ENCODE data around the gene PUM1. TPM values are rescaled to one million over a fixed set of nuclear protein-coding genes. Genes with fewer than 3 reads are reported as not detected.

The PUM1 gene
- total and polyA plus RNA-seq, 10 of the 15 experiments (the other 5 are each of a cell fraction or from before 2014, with no cell fraction given): 21.4 to 75.3 (median 42.4) TPM

- TF ChIP-seq SUZ12 (IDR thresholded peaks at IDR 0.05; ENCODE audit: unreplicated experiment) (no peak), RAD21 (IDR thresholded peaks at IDR 0.05; ENCODE audit: insufficient read depth, low read depth, low read length) (no peak), RBBP5 (conservative IDR thresholded peaks at IDR 0.05) (0 out of 2 replicates have a peak, but pooled peaks have one; percentile 40), PRDM15 (CRISPR knock-in tag; IDR thresholded peaks at IDR 0.05) (no peak), ESRRA (IDR thresholded peaks at IDR 0.05; ENCODE audit: low read length) (no peak), CHD1 (IDR thresholded peaks at IDR 0.05; ENCODE audit: low read depth, low read length) (no peak; the same call in 1 of the 2 replicates), MTA3 (IDR thresholded peaks at IDR 0.05; ENCODE audit: borderline replicate concordance, low read length) (no peak), KLF5 (IDR thresholded peaks at IDR 0.05; ENCODE audit: partially characterized antibody) (peak; percentile 75), SREBF1 (IDR thresholded peaks at IDR 0.05; ENCODE audit: low read length) (no peak), IKZF2 (IDR thresholded peaks at IDR 0.05) (peak; percentile 68 to 78), ZBTB33 (IDR thresholded peaks at IDR 0.05) (no peak), PAX5 (IDR thresholded peaks at IDR 0.05; ENCODE audit: borderline replicate concordance, low read depth, low read length) (peak; percentile 20; the same call in 1 of the 2 replicates), RAD51 (IDR thresholded peaks at IDR 0.05) (no peak), ZSCAN29 (IDR thresholded peaks at IDR 0.05) (no peak)
Measured at GRCh38 chr1:31065310-31066217, at the start of gene PUM1 (continued).

All from GM12878 (cell line).